ENCODE data around the gene LY6G5C. TPM values are rescaled to one million over a fixed set of nuclear protein-coding genes. Genes with fewer than 3 reads are reported as not detected.
A peak's percentile ranks its signal among the peaks of the same experiment; 100 is the strongest.

LY6G5C gene
- total and polyA plus RNA-seq, 2 of the 13 experiments (the other 11 are each of a cell fraction or from before 2014, with no cell fraction given) = 0.33 to 0.55 TPM

DNA sequence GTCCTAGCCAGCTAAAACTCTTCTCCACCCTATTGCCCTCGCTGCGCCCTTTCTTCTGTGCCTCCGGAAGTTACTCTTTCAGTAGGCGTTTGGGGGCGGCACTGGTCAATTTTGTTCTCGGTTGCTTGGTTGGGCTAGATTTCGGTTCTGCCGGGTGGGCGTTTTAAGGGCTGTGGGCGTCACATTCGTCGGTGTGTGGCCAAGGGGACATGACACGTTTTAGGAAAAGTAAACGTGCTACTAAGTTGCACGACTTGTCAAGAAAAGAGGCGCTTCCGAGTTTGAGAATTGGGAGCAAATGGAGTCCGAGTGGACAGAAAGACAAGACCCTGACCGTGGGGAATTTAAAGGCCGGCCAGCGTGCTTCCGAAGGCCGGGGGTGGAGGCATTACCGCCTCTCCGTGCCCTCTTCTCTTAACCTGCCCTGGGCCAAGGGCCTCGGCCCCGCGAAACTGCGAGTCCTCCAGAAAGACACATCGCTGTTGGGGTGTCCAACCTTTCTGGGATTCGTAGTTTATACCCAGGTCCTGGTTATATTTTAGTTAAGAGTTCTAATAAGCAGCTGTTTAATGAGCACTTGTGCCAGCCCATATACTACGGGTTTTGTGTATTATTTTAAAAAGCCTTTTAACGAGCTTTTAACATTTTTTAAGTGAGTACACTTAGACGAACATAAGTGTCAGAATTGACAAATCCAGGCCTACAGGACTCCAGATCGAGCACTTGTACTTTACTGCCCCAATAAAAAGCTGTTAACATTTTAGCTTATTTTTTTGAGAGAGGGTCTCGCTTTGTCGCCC, 27.7 kb downstream of the LY6G5C start (continued):
- TF ChIP-seq, protein P1, sequence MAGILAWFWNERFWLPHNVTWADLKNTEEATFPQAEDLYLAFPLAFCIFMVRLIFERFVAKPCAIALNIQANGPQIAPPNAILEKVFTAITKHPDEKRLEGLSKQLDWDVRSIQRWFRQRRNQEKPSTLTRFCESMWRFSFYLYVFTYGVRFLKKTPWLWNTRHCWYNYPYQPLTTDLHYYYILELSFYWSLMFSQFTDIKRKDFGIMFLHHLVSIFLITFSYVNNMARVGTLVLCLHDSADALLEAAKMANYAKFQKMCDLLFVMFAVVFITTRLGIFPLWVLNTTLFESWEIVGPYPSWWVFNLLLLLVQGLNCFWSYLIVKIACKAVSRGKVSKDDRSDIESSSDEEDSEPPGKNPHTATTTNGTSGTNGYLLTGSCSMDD (CRISPR knock-in tag; IDR thresholded peaks at IDR 0.05) = no peak
- TF ChIP-seq SMAD9 (CRISPR knock-in tag; IDR thresholded peaks at IDR 0.05) (no peak), NFE2L2 (IDR thresholded peaks at IDR 0.05; ENCODE audit: low read length) (no peak), MIER2 (CRISPR knock-in tag; IDR thresholded peaks at IDR 0.05) (no peak), SNAPC2 (CRISPR knock-in tag; IDR thresholded peaks at IDR 0.05) (no peak), TBP (CRISPR knock-in tag; IDR thresholded peaks at IDR 0.05) (no peak), ZNF589 (CRISPR knock-in tag; conservative IDR thresholded peaks at IDR 0.05) (no peak; the same call in 1 of the 2 replicates), ZNF446 (CRISPR knock-in tag; IDR thresholded peaks at IDR 0.05) (peak; percentile 67; the same call in 1 of the 2 replicates), ZNF775 (CRISPR knock-in tag; IDR thresholded peaks at IDR 0.05; ENCODE audit: borderline replicate concordance) (no peak; the same call in 1 of the 2 replicates), ISX (CRISPR knock-in tag; conservative IDR thresholded peaks at IDR 0.05) (no peak), PHB2 (IDR thresholded peaks at IDR 0.05; ENCODE audit: partially characterized antibody) (no peak), AGO1 (IDR thresholded peaks at IDR 0.05; ENCODE audit: low read depth, low read length, poor library complexity, severe bottlenecking) (no peak), SALL1 (CRISPR knock-in tag; IDR thresholded peaks at IDR 0.05) (peak; percentile 53), HNRNPK (IDR thresholded peaks at IDR 0.05; ENCODE audit: low read depth, low read length, poor library complexity, severe bottlenecking) (no peak), TCF12 (IDR thresholded peaks at IDR 0.05) (no peak), TCF12 (CRISPR knock-in tag; IDR thresholded peaks at IDR 0.05) (peak; percentile 16; the same call in 1 of the 2 replicates), ATM (IDR thresholded peaks at IDR 0.05; ENCODE audit: borderline replicate concordance) (no peak), ATF7 (IDR thresholded peaks at IDR 0.05) (no peak), ATF7 (CRISPR knock-in tag; IDR thresholded peaks at IDR 0.05) (no peak)
- TF ChIP-seq, protein P2, sequence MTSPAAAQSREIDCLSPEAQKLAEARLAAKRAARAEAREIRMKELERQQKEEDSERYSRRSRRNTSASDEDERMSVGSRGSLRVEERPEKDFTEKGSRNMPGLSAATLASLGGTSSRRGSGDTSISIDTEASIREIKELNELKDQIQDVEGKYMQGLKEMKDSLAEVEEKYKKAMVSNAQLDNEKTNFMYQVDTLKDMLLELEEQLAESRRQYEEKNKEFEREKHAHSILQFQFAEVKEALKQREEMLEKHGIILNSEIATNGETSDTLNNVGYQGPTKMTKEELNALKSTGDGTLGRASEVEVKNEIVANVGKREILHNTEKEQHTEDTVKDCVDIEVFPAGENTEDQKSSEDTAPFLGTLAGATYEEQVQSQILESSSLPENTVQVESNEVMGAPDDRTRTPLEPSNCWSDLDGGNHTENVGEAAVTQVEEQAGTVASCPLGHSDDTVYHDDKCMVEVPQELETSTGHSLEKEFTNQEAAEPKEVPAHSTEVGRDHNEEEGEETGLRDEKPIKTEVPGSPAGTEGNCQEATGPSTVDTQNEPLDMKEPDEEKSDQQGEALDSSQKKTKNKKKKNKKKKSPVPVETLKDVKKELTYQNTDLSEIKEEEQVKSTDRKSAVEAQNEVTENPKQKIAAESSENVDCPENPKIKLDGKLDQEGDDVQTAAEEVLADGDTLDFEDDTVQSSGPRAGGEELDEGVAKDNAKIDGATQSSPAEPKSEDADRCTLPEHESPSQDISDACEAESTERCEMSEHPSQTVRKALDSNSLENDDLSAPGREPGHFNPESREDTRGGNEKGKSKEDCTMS (CRISPR knock-in tag; conservative IDR thresholded peaks at IDR 0.05) = no peak
- TF ChIP-seq, protein P3, sequence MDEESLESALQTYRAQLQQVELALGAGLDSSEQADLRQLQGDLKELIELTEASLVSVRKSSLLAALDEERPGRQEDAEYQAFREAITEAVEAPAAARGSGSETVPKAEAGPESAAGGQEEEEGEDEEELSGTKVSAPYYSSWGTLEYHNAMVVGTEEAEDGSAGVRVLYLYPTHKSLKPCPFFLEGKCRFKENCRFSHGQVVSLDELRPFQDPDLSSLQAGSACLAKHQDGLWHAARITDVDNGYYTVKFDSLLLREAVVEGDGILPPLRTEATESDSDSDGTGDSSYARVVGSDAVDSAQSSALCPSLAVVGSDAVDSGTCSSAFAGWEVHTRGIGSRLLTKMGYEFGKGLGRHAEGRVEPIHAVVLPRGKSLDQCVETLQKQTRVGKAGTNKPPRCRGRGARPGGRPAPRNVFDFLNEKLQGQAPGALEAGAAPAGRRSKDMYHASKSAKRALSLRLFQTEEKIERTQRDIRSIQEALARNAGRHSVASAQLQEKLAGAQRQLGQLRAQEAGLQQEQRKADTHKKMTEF (CRISPR knock-in tag; IDR thresholded peaks at IDR 0.05) = no peak; the same call in 1 of the 2 replicates
- TF ChIP-seq, protein P4, sequence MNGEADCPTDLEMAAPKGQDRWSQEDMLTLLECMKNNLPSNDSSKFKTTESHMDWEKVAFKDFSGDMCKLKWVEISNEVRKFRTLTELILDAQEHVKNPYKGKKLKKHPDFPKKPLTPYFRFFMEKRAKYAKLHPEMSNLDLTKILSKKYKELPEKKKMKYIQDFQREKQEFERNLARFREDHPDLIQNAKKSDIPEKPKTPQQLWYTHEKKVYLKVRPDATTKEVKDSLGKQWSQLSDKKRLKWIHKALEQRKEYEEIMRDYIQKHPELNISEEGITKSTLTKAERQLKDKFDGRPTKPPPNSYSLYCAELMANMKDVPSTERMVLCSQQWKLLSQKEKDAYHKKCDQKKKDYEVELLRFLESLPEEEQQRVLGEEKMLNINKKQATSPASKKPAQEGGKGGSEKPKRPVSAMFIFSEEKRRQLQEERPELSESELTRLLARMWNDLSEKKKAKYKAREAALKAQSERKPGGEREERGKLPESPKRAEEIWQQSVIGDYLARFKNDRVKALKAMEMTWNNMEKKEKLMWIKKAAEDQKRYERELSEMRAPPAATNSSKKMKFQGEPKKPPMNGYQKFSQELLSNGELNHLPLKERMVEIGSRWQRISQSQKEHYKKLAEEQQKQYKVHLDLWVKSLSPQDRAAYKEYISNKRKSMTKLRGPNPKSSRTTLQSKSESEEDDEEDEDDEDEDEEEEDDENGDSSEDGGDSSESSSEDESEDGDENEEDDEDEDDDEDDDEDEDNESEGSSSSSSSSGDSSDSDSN (CRISPR knock-in tag; IDR thresholded peaks at IDR 0.05) = no peak
- TF ChIP-seq, protein P5, sequence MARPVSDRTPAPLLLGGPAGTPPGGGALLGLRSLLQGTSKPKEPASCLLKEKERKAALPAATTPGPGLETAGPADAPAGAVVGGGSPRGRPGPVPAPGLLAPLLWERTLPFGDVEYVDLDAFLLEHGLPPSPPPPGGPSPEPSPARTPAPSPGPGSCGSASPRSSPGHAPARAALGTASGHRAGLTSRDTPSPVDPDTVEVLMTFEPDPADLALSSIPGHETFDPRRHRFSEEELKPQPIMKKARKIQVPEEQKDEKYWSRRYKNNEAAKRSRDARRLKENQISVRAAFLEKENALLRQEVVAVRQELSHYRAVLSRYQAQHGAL (CRISPR knock-in tag; IDR thresholded peaks at IDR 0.05; ENCODE audit: not compliant biosample characterization) = no peak
